Mucosa of descending colon (tissue), 3 donors: ENCODE results near the gene TBC1D1. TPM values are rescaled to one million over a fixed set of nuclear protein-coding genes. Genes with fewer than 3 reads are reported as not detected.

Experiments used
- ATAC-seq: fragments of 200-7000 bp; cut with Tn5 transposase; one replicate; pipeline ENCODE4 v1.9.1; 2020; ENCODE audit warnings: mild to moderate bottlenecking, moderate library complexity
- DNase-seq, 3 donors: peaks; one replicate each; pipeline ENCODE4 v3.0.0-alpha.2; 2020
- H3K36me3 ChIP-seq: fragments of 200-600 bp; one replicate; pipeline ENCODE4 v1.8.0; 2021; ENCODE audit warnings: low read depth, mild to moderate bottlenecking
- H3K4me1 ChIP-seq: fragments of 200-600 bp; one replicate; pipeline ENCODE4 v1.8.0; 2021; ENCODE audit warnings: low read depth, mild to moderate bottlenecking
- H3K4me3 ChIP-seq: fragments of 200-600 bp; one replicate; pipeline ENCODE4 v1.8.0; 2021; ENCODE audit warnings: mild to moderate bottlenecking
- H3K9me3 ChIP-seq: fragments of 200-600 bp; one replicate; pipeline ENCODE4 v1.8.0; 2021; ENCODE audit warnings: mild to moderate bottlenecking
- CTCF ChIP-seq: fragments of 200-600 bp; IDR thresholded peaks from one replicate; pipeline ENCODE4 v1.8.0; 2022; ENCODE audit warnings: antibody characterized with exemption, mild to moderate bottlenecking
- intact Hi-C, 2 donors: fragments of 100-400 bp; cut with DNase I in 1 of 2; cut with micrococcal nuclease in 1 of 2; formaldehyde crosslinking; loops; one replicate each; pipeline versions ENCODE4 v1.11.0 to v1.11.1; 2022; cut with DNase I, micrococcal nuclease
- total RNA-seq, 3 donors: library from RNA; stranded (reverse); fragmentation: NEBNext Ultra II Directional in 2 of 3; extraction: Animal tissue kit (Norgen Biotek cat#: 25700) in 2 of 3; gene quantifications; one replicate each; pipeline versions ENCODE4 v1.2.1 to v1.2.4, GENCODE V29; 2021 to 2023
- donor health status: DM: no; HTN: no; CAD: no; lungs with moderate emphysema.
- donor health status: DM: no; HTN: no; CAD: no.
- donor health status: DM: no; HTN: yes; CAD: no.

The TBC1D1 gene
- total RNA-seq, 3 donors from 2014 or later, result 50.2 to 249 (median 71.6) TPM

DNA sequence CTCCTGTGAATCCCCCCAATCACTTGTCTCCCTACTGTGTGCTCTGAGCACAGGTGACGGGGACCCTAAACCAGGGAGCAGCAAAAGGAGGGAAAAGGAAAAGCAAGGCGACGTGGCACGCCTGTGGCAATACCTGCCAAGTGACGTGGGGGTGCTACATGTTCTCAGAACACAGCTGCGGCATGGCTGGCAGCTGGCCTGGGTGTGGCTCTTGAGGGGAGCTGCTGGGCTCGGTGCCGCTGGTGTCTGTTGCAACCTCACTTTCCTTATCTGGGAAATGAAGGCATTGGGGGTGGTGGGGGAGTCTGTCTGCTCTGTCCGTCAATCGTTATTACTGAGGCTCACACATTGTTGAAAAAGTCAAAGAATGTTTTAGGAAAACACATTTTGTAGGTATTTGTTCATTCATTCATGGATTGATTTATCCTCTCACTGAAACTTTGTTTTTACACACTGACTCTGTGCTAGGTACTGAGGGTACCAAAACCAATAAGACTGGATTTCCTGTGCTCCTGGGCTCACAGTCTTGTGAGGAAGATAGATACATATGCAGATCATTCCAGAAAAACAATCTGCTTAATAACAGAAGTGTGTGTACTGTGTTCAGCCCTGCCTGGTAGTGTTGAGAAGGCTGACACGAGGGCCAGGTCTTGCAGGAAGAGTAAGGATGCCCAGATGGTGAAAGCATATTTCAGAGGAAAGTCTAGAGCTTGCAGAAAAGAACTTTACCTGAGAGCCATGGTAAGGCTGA, 286.9 kb downstream of the TBC1D1 start:
- no peak for TF ChIP-seq CTCF
- intact Hi-C loops, result loop anchor here (2.0 to 10.0 kb wide), 4 partner anchors 139 to 553 kb away; no protein-coding TSS in a partner anchor
- ATAC-seq, result peak; percentile 78
- peaks cover 16% of the 10 kb centered on the region for H3K4me1 ChIP-seq
- no peak overlapping the region for H3K4me3 ChIP-seq
- no peaks in the 10 kb centered on the region for H3K9me3 ChIP-seq
- no peaks in the 10 kb centered on the region for H3K36me3 ChIP-seq
- peak; percentile 83 to 90 (median 83) for DNase-seq

DNA sequence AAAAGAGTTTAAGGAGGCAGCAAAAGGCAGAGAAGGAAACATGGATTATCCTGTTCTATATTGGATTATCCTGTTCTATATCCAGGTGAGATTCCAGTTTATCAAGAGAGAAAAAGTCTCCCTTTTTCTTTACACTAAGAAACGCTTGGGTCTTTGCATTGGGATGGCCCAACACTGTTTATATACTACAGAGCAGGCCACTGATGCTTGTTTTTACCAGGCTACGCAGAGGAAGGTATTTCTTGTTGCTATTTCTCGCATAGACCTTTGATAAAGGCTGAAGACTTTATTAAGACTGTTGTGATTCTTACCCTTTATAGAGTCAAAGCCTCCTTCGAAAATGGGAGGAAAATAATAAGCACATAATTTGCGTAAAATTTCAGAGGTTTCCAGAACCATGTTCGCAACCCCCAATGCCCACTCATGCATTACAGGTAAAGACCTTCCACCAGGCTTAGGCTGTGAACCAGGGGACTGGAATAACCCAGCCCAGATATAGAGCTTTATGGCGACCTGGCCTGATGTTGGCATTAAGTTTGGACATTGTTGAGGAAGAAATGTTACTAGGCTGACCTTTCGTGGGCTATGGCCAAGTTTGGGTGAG, 287.6 kb downstream of the TBC1D1 start:
- ATAC-seq (no peak), DNase-seq (no peak)
- Histone ChIP-seq H3K4me3 (no peak overlapping the region), H3K4me1 (peaks cover 16% of the 10 kb centered on the region), H3K9me3 (no peaks in the 10 kb centered on the region), H3K36me3 (no peaks in the 10 kb centered on the region)
- intact Hi-C loops, result loop anchor here (2.0 to 10.0 kb wide), 4 partner anchors 139 to 552 kb away; no protein-coding TSS in a partner anchor
- TF ChIP-seq CTCF, result no peak

GRCh38 chr4:38179690-38180377, 288.9 kb downstream of the TBC1D1 start:
- intact Hi-C loops, result loop anchor here (2.0 to 10.0 kb wide), 4 partner anchors 137 to 551 kb away; no protein-coding TSS in a partner anchor
- peak; percentile 69 to 89 (median 85) for DNase-seq
- no peaks in the 10 kb centered on the region for H3K9me3 ChIP-seq
- peaks cover 16% of the 10 kb centered on the region for H3K4me1 ChIP-seq
- ATAC-seq, result peak; percentile 89
- no peaks in the 10 kb centered on the region for H3K36me3 ChIP-seq
- no peak overlapping the region for H3K4me3 ChIP-seq
- peak; percentile 87 for TF ChIP-seq CTCF

DNA sequence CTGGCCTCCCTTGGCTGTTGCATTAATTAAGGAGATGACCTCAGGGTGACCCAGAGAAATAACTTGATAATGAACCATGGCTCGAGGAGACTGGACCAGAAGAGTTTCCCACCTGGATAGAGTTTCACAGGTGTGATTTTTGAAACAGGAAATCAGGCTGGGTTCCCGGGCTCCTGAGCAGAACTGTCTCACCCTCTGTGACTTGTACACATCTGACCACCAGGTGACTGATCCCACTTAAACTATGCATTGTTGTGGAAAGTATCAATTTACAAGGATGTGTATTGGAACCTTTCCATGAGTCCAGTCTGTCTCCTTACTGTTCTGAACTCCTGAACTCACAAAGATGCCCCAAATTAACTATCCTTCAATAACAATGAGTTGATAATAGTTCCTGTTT, 289.6 kb downstream of the TBC1D1 start:
- H3K36me3 ChIP-seq, result no peaks in the 10 kb centered on the region
- H3K9me3 ChIP-seq, result no peaks in the 10 kb centered on the region
- ATAC-seq (no peak), DNase-seq (no peak)
- peaks cover 16% of the 10 kb centered on the region for H3K4me1 ChIP-seq
- intact Hi-C loops, result loop anchor here in 1 of 2 donors (2.0 kb wide), 1 partner anchor 550 kb away; no protein-coding TSS in a partner anchor
- no peak overlapping the region for H3K4me3 ChIP-seq
- no peak for TF ChIP-seq CTCF

DNA sequence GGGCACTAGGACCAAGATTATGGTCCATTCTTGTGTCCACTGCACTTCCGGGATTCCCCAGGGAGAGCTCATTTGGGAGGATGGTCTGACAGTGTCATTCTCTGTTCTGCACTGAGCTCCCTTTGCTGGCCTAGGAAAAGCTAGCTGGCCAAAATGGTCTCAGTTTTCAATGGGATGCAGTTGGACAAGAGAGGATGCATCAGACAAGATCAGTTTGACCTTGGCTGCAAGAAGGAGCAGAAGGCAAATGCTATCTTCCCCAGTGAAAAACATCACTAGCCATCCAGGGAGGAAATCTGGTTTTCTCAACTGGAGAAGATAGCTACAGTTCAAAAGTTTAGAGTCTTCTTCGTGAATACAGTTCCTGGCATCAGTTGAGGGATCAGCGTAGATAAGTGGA, 290.4 kb downstream of the TBC1D1 start:
- TF ChIP-seq CTCF, result no peak
- Histone ChIP-seq H3K9me3 (no peaks in the 10 kb centered on the region), H3K4me3 (no peak overlapping the region), H3K4me1 (peaks cover 16% of the 10 kb centered on the region), H3K36me3 (no peaks in the 10 kb centered on the region)
- intact Hi-C loops, result loop anchor here in 1 of 2 donors (2.0 kb wide), 1 partner anchor 550 kb away; no protein-coding TSS in a partner anchor
- DNase-seq, result no peak
- no peak for ATAC-seq
